HCT116 (cell line): ENCODE results near the gene BRI3BP.

ENCODE experiments used
- EZH2 ChIP-seq: fragments of 200-600 bp; sonication (generic); IDR thresholded peaks from 2 replicates; pipeline ENCODE4 v1.6.1; 2017; ENCODE audit warnings: antibody characterized with exemption, mixed run types
- EZH2phosphoT487 ChIP-seq: fragments of 200-600 bp; IDR thresholded peaks from 2 replicates; pipeline ENCODE4 v1.6.1; 2018; ENCODE audit warnings: antibody characterized with exemption, borderline replicate concordance
- JUND ChIP-seq: IDR thresholded peaks from 2 replicates; pipeline ENCODE4 v1.6.1; 2012
- POLR2A ChIP-seq: IDR thresholded peaks from 2 replicates; pipeline ENCODE4 v1.7.0; 2011; ENCODE audit warnings: borderline replicate concordance; ENCODE audit not compliant: insufficient read depth, insufficient read length; ENCODE audit errors: extremely low read depth
- POLR2AphosphoS5 ChIP-seq: IDR thresholded peaks from 2 replicates; pipeline ENCODE4 v1.6.1; 2011; ENCODE audit warnings: mild to moderate bottlenecking, low read depth, low read length, moderate library complexity
- RAD21 ChIP-seq: IDR thresholded peaks from 2 replicates; pipeline ENCODE4 v1.6.1; 2012; ENCODE audit warnings: low read depth, mild to moderate bottlenecking
- SP1 ChIP-seq: IDR thresholded peaks from 2 replicates; pipeline ENCODE4 v1.6.1; 2012; ENCODE audit warnings: low read depth
- SRF ChIP-seq: IDR thresholded peaks from 2 replicates; pipeline ENCODE4 v1.6.1; 2012; ENCODE audit warnings: low read depth
- ZNF274 ChIP-seq: fragments of 200-500 bp; sonication (Bioruptor generic); IDR thresholded peaks from 2 replicates; pipeline ENCODE4 v1.6.1; 2014; ENCODE audit warnings: mild to moderate bottlenecking, low read depth, low read length, inconsistent platforms
- TF ChIP-seq, protein P1 (sequence below), 3 experiments: fragments of 200-600 bp in 1 of 3; sonication (generic) in 1 of 3; IDR thresholded peaks in 2 of 3; conservative IDR thresholded peaks in 1 of 3; 2 replicates each; pipeline ENCODE4 v1.5.1; 2012 to 2017; ENCODE audit warnings: low read depth in 2 of 3, low read length in 2 of 3, antibody characterized with exemption in 1 of 3, borderline replicate concordance in 1 of 3, control low read depth in 1 of 3, mild to moderate bottlenecking in 1 of 3, mixed read lengths in 1 of 3, mixed run types in 1 of 3, moderate library complexity in 1 of 3; ENCODE audit not compliant: insufficient read depth in 1 of 3
- TF ChIP-seq, protein P2 (sequence below): IDR thresholded peaks from 2 replicates; pipeline ENCODE4 v1.6.1; 2012
- TF ChIP-seq, protein P3 (sequence below): IDR thresholded peaks from 2 replicates; pipeline ENCODE4 v1.6.1; 2012; ENCODE audit warnings: low read depth

DNA sequence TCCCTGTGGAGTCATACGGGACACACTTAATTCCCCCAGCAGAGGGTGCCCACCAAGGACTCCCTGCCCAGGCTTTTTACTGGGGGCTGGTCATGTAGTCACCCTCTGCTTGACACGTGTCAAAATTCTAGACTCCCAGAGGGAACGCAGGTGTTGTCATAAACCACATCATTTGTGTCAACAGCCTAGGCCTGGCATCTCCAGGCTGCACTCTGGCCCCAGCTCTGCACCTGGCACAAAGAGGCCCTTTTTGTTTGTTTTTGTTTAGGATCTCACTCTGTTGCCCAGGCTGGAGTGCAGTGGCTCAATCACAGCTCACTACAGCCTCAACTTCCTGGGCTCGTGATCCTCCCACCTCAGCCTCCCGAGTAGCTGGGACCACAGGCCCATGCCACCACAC lies 21.1 kb downstream of the BRI3BP start:
- TF ChIP-seq, protein P1, sequence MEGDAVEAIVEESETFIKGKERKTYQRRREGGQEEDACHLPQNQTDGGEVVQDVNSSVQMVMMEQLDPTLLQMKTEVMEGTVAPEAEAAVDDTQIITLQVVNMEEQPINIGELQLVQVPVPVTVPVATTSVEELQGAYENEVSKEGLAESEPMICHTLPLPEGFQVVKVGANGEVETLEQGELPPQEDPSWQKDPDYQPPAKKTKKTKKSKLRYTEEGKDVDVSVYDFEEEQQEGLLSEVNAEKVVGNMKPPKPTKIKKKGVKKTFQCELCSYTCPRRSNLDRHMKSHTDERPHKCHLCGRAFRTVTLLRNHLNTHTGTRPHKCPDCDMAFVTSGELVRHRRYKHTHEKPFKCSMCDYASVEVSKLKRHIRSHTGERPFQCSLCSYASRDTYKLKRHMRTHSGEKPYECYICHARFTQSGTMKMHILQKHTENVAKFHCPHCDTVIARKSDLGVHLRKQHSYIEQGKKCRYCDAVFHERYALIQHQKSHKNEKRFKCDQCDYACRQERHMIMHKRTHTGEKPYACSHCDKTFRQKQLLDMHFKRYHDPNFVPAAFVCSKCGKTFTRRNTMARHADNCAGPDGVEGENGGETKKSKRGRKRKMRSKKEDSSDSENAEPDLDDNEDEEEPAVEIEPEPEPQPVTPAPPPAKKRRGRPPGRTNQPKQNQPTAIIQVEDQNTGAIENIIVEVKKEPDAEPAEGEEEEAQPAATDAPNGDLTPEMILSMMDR (IDR thresholded peaks at IDR 0.05 in 2 of 3, conservative IDR thresholded peaks at IDR 0.05 in 1 of 3; ENCODE audit: borderline replicate concordance in 1 of 3, insufficient read depth in 1 of 3, low read depth in 2 of 3, low read length in 2 of 3), result no peak
- TF ChIP-seq EZH2phosphoT487, result no peak
- TF ChIP-seq, protein P2, sequence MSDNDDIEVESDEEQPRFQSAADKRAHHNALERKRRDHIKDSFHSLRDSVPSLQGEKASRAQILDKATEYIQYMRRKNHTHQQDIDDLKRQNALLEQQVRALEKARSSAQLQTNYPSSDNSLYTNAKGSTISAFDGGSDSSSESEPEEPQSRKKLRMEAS, result no peak
- no peak for TF ChIP-seq ZNF274
- no peak for TF ChIP-seq POLR2A
- no peak for TF ChIP-seq RAD21
- no peak for TF ChIP-seq POLR2AphosphoS5
- no peak for TF ChIP-seq JUND
- no peak for TF ChIP-seq SP1
- no peak for TF ChIP-seq SRF
- TF ChIP-seq EZH2, result no peak
- TF ChIP-seq, protein P3, sequence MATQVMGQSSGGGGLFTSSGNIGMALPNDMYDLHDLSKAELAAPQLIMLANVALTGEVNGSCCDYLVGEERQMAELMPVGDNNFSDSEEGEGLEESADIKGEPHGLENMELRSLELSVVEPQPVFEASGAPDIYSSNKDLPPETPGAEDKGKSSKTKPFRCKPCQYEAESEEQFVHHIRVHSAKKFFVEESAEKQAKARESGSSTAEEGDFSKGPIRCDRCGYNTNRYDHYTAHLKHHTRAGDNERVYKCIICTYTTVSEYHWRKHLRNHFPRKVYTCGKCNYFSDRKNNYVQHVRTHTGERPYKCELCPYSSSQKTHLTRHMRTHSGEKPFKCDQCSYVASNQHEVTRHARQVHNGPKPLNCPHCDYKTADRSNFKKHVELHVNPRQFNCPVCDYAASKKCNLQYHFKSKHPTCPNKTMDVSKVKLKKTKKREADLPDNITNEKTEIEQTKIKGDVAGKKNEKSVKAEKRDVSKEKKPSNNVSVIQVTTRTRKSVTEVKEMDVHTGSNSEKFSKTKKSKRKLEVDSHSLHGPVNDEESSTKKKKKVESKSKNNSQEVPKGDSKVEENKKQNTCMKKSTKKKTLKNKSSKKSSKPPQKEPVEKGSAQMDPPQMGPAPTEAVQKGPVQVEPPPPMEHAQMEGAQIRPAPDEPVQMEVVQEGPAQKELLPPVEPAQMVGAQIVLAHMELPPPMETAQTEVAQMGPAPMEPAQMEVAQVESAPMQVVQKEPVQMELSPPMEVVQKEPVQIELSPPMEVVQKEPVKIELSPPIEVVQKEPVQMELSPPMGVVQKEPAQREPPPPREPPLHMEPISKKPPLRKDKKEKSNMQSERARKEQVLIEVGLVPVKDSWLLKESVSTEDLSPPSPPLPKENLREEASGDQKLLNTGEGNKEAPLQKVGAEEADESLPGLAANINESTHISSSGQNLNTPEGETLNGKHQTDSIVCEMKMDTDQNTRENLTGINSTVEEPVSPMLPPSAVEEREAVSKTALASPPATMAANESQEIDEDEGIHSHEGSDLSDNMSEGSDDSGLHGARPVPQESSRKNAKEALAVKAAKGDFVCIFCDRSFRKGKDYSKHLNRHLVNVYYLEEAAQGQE, result no peak
